ENCODE results near the gene CNP.

Gene CNP

GRCh38 chr17:41966463-41967140 lies at the start of gene CNP:
Gene CNP (plus strand): TSS chr17:41966795. CDS start chr17:41966885, 90 bp downstream.
- Histone ChIP-seq H3K27ac (ENCODE audit: low read depth, low read length) (peak within 1 kb of the TSS; percentile 64), H3K4me3 (ENCODE audit: low read depth in 1 of 2, low read length in 2 of 2) (peak within 1 kb of the TSS; percentile 63 to 88), H3K4me1 (ENCODE audit: insufficient read depth, low read length) (peaks cover 39% of the 10 kb centered on the region), H3K36me3 (ENCODE audit: insufficient read depth, low read length) (peaks cover 19% of the 10 kb centered on the region), H3K9ac (ENCODE audit: low read length) (peak within 1 kb of the TSS; percentile 78), H3K9me3 (ENCODE audit: low read length) (no peaks in the 10 kb centered on the region), H3K27me3 (ENCODE audit: control insufficient read depth in 1 of 2, insufficient read depth in 2 of 2, low read length in 2 of 2) (no peaks in the 10 kb centered on the region)

DNA sequence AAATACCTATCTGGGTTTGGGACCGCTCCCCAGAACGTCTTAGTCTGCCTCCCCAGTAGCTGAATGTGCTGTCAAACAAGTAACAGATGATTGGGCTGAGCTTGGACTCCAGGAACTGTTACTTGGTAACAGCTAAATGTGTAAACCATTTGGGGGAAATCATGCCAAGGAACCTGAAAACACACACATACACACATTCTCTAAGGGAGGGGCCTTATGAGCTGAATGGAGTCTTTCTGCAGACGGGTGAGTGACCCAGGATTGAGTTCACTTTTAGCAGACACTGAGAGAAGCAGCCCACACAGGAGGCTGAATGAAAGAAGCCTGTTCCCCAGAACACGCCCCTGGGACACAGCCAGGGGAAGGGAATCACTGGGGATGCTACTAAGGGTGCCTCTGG lies 49.4 kb upstream of the CNP start:
- Histone ChIP-seq H3K27ac (ENCODE audit: low read depth, low read length) (peak overlapping the region; percentile 79), H3K9ac (ENCODE audit: low read length) (no peak overlapping the region), H3K27me3 (ENCODE audit: control insufficient read depth in 1 of 2, insufficient read depth in 2 of 2, low read length in 2 of 2) (no peaks in the 10 kb centered on the region), H3K4me1 (ENCODE audit: insufficient read depth, low read length) (peaks cover 25% of the 10 kb centered on the region), H3K4me3 (ENCODE audit: low read depth in 1 of 2, low read length in 2 of 2) (peak overlapping the region in 1 of 2 donors; percentile 92), H3K9me3 (ENCODE audit: low read length) (no peaks in the 10 kb centered on the region), H3K36me3 (ENCODE audit: insufficient read depth, low read length) (peaks cover 15% of the 10 kb centered on the region)

GRCh38 chr17:41917679-41918313 lies 48.8 kb upstream of the CNP start:
- H3K27me3 ChIP-seq (ENCODE audit: control insufficient read depth in 1 of 2, insufficient read depth in 2 of 2, low read length in 2 of 2), result no peaks in the 10 kb centered on the region

GRCh38 chr17:41918314-41919164 lies 48.1 kb upstream of the CNP start, which contains the start of gene ACLY:
Gene ACLY (minus strand): TSS chr17:41918951. CDS start chr17:41913873, 5,078 bp downstream.
- Histone ChIP-seq H3K27ac (ENCODE audit: low read depth, low read length) (peak within 1 kb of the TSS; percentile 79), H3K9me3 (ENCODE audit: low read length) (no peaks in the 10 kb centered on the region), H3K9ac (ENCODE audit: low read length) (peak within 1 kb of the TSS; percentile 76), H3K4me3 (ENCODE audit: low read depth in 1 of 2, low read length in 2 of 2) (peak within 1 kb of the TSS; percentile 63 to 92), H3K27me3 (ENCODE audit: control insufficient read depth in 1 of 2, insufficient read depth in 2 of 2, low read length in 2 of 2) (no peaks in the 10 kb centered on the region), H3K36me3 (ENCODE audit: insufficient read depth, low read length) (peaks cover 1% of the 10 kb centered on the region), H3K4me1 (ENCODE audit: insufficient read depth, low read length) (peaks cover 25% of the 10 kb centered on the region)

More at GRCh38 chr17:41917679-41918313, 48.8 kb upstream of the CNP start:
- peaks cover 9% of the 10 kb centered on the region for H3K36me3 ChIP-seq (ENCODE audit: insufficient read depth, low read length)
- H3K4me1 ChIP-seq (ENCODE audit: insufficient read depth, low read length), result peaks cover 25% of the 10 kb centered on the region
- peak overlapping the region; percentile 79 for H3K27ac ChIP-seq (ENCODE audit: low read depth, low read length)
- H3K9me3 ChIP-seq (ENCODE audit: low read length), result no peaks in the 10 kb centered on the region
- H3K4me3 ChIP-seq (ENCODE audit: low read depth in 1 of 2, low read length in 2 of 2), result peak overlapping the region; percentile 63 to 92
- H3K9ac ChIP-seq (ENCODE audit: low read length), result peak overlapping the region; percentile 76

DNA sequence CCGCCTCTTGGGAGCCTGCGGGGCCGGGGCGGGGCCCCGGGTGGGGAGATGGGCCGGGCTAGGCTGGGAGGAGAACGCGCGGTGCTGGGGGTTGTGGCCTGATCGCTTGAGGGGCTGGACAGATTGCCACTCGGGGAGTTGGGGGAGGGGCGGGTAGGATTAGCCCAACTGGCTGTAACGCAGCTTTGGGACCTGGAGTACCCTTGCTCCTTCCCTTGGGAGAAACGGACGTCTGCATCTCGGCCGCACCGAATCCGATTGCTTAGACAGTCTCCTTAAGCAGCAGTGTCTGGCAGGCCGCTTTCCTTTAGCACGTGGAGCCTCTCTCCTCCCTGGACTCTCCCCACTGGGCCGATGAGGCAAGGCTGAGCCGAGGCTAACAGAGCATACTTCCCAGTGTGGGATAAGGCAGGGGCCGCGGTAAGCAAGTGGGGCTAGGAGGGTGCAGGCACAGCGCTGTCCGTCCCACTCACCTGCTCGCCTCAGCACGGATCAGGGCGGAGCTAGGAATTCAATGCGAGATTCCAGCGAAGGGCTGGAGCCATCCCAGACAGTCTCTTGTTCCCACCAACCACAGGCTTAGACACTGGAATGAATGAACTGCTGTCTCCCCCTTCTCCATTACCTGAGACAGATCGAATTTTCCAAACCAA lies 47.3 kb upstream of the CNP start:
- Histone ChIP-seq H3K4me3 (ENCODE audit: low read depth in 1 of 2, low read length in 2 of 2) (peak overlapping the region; percentile 25 to 92), H3K27ac (ENCODE audit: low read depth, low read length) (peak overlapping the region; percentile 27), H3K27me3 (ENCODE audit: control insufficient read depth in 1 of 2, insufficient read depth in 2 of 2, low read length in 2 of 2) (no peaks in the 10 kb centered on the region), H3K36me3 (ENCODE audit: insufficient read depth, low read length) (no peaks in the 10 kb centered on the region), H3K4me1 (ENCODE audit: insufficient read depth, low read length) (peaks cover 24% of the 10 kb centered on the region), H3K9me3 (ENCODE audit: low read length) (no peaks in the 10 kb centered on the region), H3K9ac (ENCODE audit: low read length) (peak overlapping the region; percentile 39)

DNA sequence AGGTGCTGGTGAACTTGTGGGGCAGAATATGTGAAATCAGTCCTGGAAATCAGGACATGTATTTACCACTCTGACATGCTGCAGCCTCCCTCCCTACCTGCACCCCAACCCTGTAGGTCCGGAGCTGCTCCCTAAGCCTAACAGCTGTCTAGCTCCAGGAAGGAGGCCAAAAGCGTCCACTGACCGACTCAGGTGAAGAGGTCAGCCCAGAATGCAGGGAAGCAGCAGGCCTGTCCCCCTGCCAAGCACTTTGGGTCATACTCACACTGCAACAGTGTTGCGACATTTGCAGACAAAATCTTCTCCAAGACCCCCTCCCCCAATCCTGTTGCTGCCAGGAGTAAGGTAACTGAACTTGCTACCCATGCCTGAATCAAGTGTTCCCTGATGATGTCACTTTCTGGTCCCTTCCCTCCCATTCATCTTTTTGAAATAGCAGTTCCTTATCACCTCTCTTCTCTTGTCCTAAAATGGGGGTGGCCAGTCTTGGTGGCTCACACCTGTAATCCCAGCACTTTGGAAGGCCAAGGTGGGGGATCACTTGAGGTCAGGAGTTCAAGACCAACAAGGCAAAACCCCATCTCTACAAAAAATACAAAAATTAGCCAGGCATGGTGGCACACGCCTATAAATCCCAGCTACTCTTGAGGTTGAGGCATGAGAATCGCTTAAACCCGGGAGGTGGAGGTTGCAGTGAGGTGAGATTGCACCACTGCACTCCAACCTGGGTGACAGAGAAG lies 46.6 kb upstream of the CNP start:
- Histone ChIP-seq H3K36me3 (ENCODE audit: insufficient read depth, low read length) (no peaks in the 10 kb centered on the region), H3K9ac (ENCODE audit: low read length) (no peak overlapping the region), H3K4me1 (ENCODE audit: insufficient read depth, low read length) (peaks cover 20% of the 10 kb centered on the region), H3K27ac (ENCODE audit: low read depth, low read length) (peak overlapping the region; percentile 27), H3K27me3 (ENCODE audit: control insufficient read depth in 1 of 2, insufficient read depth in 2 of 2, low read length in 2 of 2) (no peaks in the 10 kb centered on the region), H3K4me3 (ENCODE audit: low read depth in 1 of 2, low read length in 2 of 2) (peak overlapping the region in 1 of 2 donors; percentile 92), H3K9me3 (ENCODE audit: low read length) (no peaks in the 10 kb centered on the region)

- no peak overlapping the region for H3K4me3 ChIP-seq (ENCODE audit: low read depth in 1 of 2, low read length in 2 of 2)
- no peaks in the 10 kb centered on the region for H3K27me3 ChIP-seq (ENCODE audit: control insufficient read depth in 1 of 2, insufficient read depth in 2 of 2, low read length in 2 of 2)
- H3K4me1 ChIP-seq (ENCODE audit: insufficient read depth, low read length), result peaks cover 20% of the 10 kb centered on the region
- H3K9me3 ChIP-seq (ENCODE audit: low read length), result no peaks in the 10 kb centered on the region
- H3K36me3 ChIP-seq (ENCODE audit: insufficient read depth, low read length), result no peaks in the 10 kb centered on the region
- H3K9ac ChIP-seq (ENCODE audit: low read length), result no peak overlapping the region
- no peak overlapping the region for H3K27ac ChIP-seq (ENCODE audit: low read depth, low read length)
These were observed 46.0 kb upstream of the CNP start for GRCh38 chr17:41920580-41920955.

GRCh38 chr17:41925991-41926590 lies 40.5 kb upstream of the CNP start:
- H3K9me3 ChIP-seq (ENCODE audit: low read length), result no peaks in the 10 kb centered on the region
- H3K9ac ChIP-seq (ENCODE audit: low read length), result no peak overlapping the region
- no peaks in the 10 kb centered on the region for H3K27me3 ChIP-seq (ENCODE audit: control insufficient read depth in 1 of 2, insufficient read depth in 2 of 2, low read length in 2 of 2)
- no peak overlapping the region for H3K4me3 ChIP-seq (ENCODE audit: low read depth in 1 of 2, low read length in 2 of 2)
- H3K36me3 ChIP-seq (ENCODE audit: insufficient read depth, low read length), result no peaks in the 10 kb centered on the region
- H3K4me1 ChIP-seq (ENCODE audit: insufficient read depth, low read length), result peaks cover 10% of the 10 kb centered on the region
- no peak overlapping the region for H3K27ac ChIP-seq (ENCODE audit: low read depth, low read length)

GRCh38 chr17:41928693-41929251 lies 37.8 kb upstream of the CNP start:
- no peak overlapping the region for H3K4me3 ChIP-seq (ENCODE audit: low read depth in 1 of 2, low read length in 2 of 2)
- H3K27ac ChIP-seq (ENCODE audit: low read depth, low read length), result no peak overlapping the region
- H3K9ac ChIP-seq (ENCODE audit: low read length), result no peak overlapping the region

More at GRCh38 chr17:41928693-41929251, 37.8 kb upstream of the CNP start:
- Histone ChIP-seq H3K36me3 (ENCODE audit: insufficient read depth, low read length) (no peaks in the 10 kb centered on the region), H3K4me1 (ENCODE audit: insufficient read depth, low read length) (peaks cover 12% of the 10 kb centered on the region), H3K9me3 (ENCODE audit: low read length) (no peaks in the 10 kb centered on the region), H3K27me3 (ENCODE audit: control insufficient read depth in 1 of 2, insufficient read depth in 2 of 2, low read length in 2 of 2) (no peaks in the 10 kb centered on the region)
